ENCODE measurements around the gene CFAP69. TPM values are rescaled to one million over a fixed set of nuclear protein-coding genes. Genes with fewer than 3 reads are reported as not detected.

The CFAP69 gene
- total and polyA plus RNA-seq, 8 donors = 4.5 to 14.0 (median 11.3) TPM

- ATAC-seq = no peak
- Histone ChIP-seq H3K9me3 (no peaks in the 10 kb centered on the region), H3K4me3 (no peak overlapping the region), H3K27me3 (peaks cover 4 to 57% of the 10 kb centered on the region in 2 donors), H3K4me1 (peaks cover 0 to 7% of the 10 kb centered on the region in 2 donors), H3K36me3 (no peaks in the 10 kb centered on the region), H3K27ac (no peak overlapping the region)
- no peak for TF ChIP-seq CTCF (IDR thresholded peaks at IDR 0.05)
- peak in 2 of 4 donors; percentile 55 to 71 for DNase-seq
- intact Hi-C loops (cut with DNase I) = no loop called here
Measured at GRCh38 chr7:90209776-90210175, 35.2 kb upstream of the CFAP69 start.

GRCh38 chr7:90210475-90210874, 34.5 kb upstream of the CFAP69 start:
- Histone ChIP-seq H3K9me3 (no peaks in the 10 kb centered on the region), H3K27ac (peak overlapping the region in 1 of 2 donors; percentile 78), H3K4me1 (peaks cover 0 to 7% of the 10 kb centered on the region in 2 donors), H3K36me3 (no peaks in the 10 kb centered on the region), H3K4me3 (no peak overlapping the region), H3K27me3 (peaks cover 4 to 57% of the 10 kb centered on the region in 2 donors)
- intact Hi-C loops (cut with DNase I) = no loop called here
- ATAC-seq (no peak), DNase-seq (no peak)
- TF ChIP-seq CTCF (IDR thresholded peaks at IDR 0.05) = no peak

- no peaks in the 10 kb centered on the region for H3K9me3 ChIP-seq
- peaks cover 0 to 7% of the 10 kb centered on the region in 2 donors for H3K4me1 ChIP-seq
- no peak for TF ChIP-seq CTCF (IDR thresholded peaks at IDR 0.05)
- peak overlapping the region; percentile 46 to 78 for H3K27ac ChIP-seq
- peaks cover 4 to 57% of the 10 kb centered on the region in 2 donors for H3K27me3 ChIP-seq
- ATAC-seq = peak; percentile 2
- intact Hi-C loops (cut with DNase I) = no loop called here
- no peak for DNase-seq
- no peaks in the 10 kb centered on the region for H3K36me3 ChIP-seq
- peak overlapping the region; percentile 48 to 51 for H3K4me3 ChIP-seq
Measured at GRCh38 chr7:90210981-90211380, 34.0 kb upstream of the CFAP69 start.

GRCh38 chr7:90211391-90212148, 33.4 kb upstream of the CFAP69 start, which contains the start of gene STEAP2:
Gene STEAP2 (plus strand): TSS chr7:90211740. CDS start chr7:90225083, 13,343 bp downstream.
- peak within 1 kb of the TSS; percentile 48 to 51 for H3K4me3 ChIP-seq
- TF ChIP-seq CTCF (IDR thresholded peaks at IDR 0.05) = peak; percentile 41 to 57
- peak within 1 kb of the TSS; percentile 72 to 78 for H3K27ac ChIP-seq
- H3K36me3 ChIP-seq = no peaks in the 10 kb centered on the region
- DNase-seq (peak; percentile 84 to 96 (median 91)), ATAC-seq (peak; percentile 98)
- intact Hi-C loops (cut with DNase I) = no loop called here
- peaks cover 0 to 7% of the 10 kb centered on the region in 2 donors for H3K4me1 ChIP-seq
- no peaks in the 10 kb centered on the region for H3K9me3 ChIP-seq
- peaks cover 4 to 57% of the 10 kb centered on the region in 2 donors for H3K27me3 ChIP-seq

- Histone ChIP-seq H3K36me3 (no peaks in the 10 kb centered on the region), H3K4me1 (peaks cover 0 to 7% of the 10 kb centered on the region in 2 donors), H3K27me3 (peaks cover 4 to 57% of the 10 kb centered on the region in 2 donors), H3K4me3 (peak overlapping the region; percentile 48 to 51), H3K9me3 (no peaks in the 10 kb centered on the region), H3K27ac (peak overlapping the region; percentile 72 to 78)
- intact Hi-C loops (cut with DNase I) = no loop called here
- no peak for DNase-seq
- no peak for TF ChIP-seq CTCF (IDR thresholded peaks at IDR 0.05)
- ATAC-seq = no peak
Measured at GRCh38 chr7:90212149-90212495, 32.9 kb upstream of the CFAP69 start.
